HepG2 (cell line): ENCODE results near the gene CNRIP1. TPM values are rescaled to one million over a fixed set of nuclear protein-coding genes. Genes with fewer than 3 reads are reported as not detected.

ENCODE experiments used
- ARHGAP35 ChIP-seq: sonication (generic); formaldehyde crosslinking; IDR thresholded peaks from 2 replicates; pipeline ENCODE4 v1.9.0; 2022; ENCODE audit warnings: mild to moderate bottlenecking, inconsistent platforms, moderate library complexity, missing genetic modification reagents, borderline replicate concordance
- GZF1 ChIP-seq: sonication (generic); formaldehyde crosslinking; IDR thresholded peaks from 2 replicates; pipeline ENCODE4 v1.5.1; 2020; ENCODE audit warnings: mild to moderate bottlenecking, missing genetic modification reagents
- HIVEP1 ChIP-seq: sonication (generic); formaldehyde crosslinking; IDR thresholded peaks from 2 replicates; pipeline ENCODE4 v1.4.0; 2020; ENCODE audit warnings: mild to moderate bottlenecking, missing genetic modification reagents
- PAWR ChIP-seq: sonication (generic); formaldehyde crosslinking; IDR thresholded peaks from 2 replicates; pipeline ENCODE4 v1.4.0; 2020; ENCODE audit warnings: missing genetic modification reagents, mild to moderate bottlenecking, borderline replicate concordance
- PPARG ChIP-seq: conservative IDR thresholded peaks from 2 replicates; pipeline ENCODE4 v1.6.1; 2016; ENCODE audit warnings: missing biosample characterization, missing genetic modification reagents
- PTBP1 ChIP-seq: fragments of 200-400 bp; formaldehyde crosslinking; IDR thresholded peaks from 2 replicates; pipeline ENCODE4 v1.6.1; 2018; ENCODE audit warnings: low read length, low read depth; ENCODE audit not compliant: poor library complexity, severe bottlenecking
- SIX4 ChIP-seq: sonication (generic); formaldehyde crosslinking; IDR thresholded peaks from 2 replicates; pipeline ENCODE4 v1.4.0; 2020; ENCODE audit warnings: missing genetic modification reagents
- ZFP91 ChIP-seq: sonication (generic); formaldehyde crosslinking; IDR thresholded peaks from 2 replicates; pipeline ENCODE4 v1.9.0; 2022; ENCODE audit warnings: missing genetic modification reagents, mild to moderate bottlenecking, borderline replicate concordance
- ZFY ChIP-seq: sonication (generic); formaldehyde crosslinking; IDR thresholded peaks from 2 replicates; pipeline ENCODE4 v1.4.0; 2020; ENCODE audit warnings: missing genetic modification reagents
- ZNF207 ChIP-seq: fragments of 450-650 bp; IDR thresholded peaks from 2 replicates; pipeline ENCODE4 v1.6.1; 2016; ENCODE audit warnings: antibody characterized with exemption, borderline replicate concordance
- ZNF343 ChIP-seq: sonication (generic); formaldehyde crosslinking; IDR thresholded peaks from 2 replicates; pipeline ENCODE4 v1.4.0; 2020; ENCODE audit warnings: mild to moderate bottlenecking, missing genetic modification reagents
- ZNF550 ChIP-seq: sonication (generic); formaldehyde crosslinking; IDR thresholded peaks from 2 replicates; pipeline ENCODE4 v1.4.0; 2020; ENCODE audit warnings: mild to moderate bottlenecking, missing genetic modification reagents, borderline replicate concordance
- polyA plus RNA-seq, 8 experiments: library from polyadenylated mRNA; depleted of rRNA in 3 of 8; stranded (reverse) in 7 of 8; unstranded in 1 of 8; fragments of >200 nt; fragmentation: Illumina TruSeq in 4 of 8; extraction: Trizol in 4 of 8; gene quantifications; 2 replicates each; pipeline versions ENCODE4 v1.2.1 to v1.2.3, GENCODE V29; 2011 to 2016; ENCODE audit warnings: low read depth in 4 of 8, missing spikeins in 1 of 8, mixed read lengths in 1 of 8; ENCODE audit not compliant: insufficient read depth in 1 of 8
- total RNA-seq, 5 experiments: library from RNA; depleted of rRNA; stranded (reverse); fragments of >200 nt; fragmentation: Illumina TruSeq; extraction: Trizol; gene quantifications; 2 replicates each; pipeline ENCODE4 v1.2.3, GENCODE V29; 2016; ENCODE audit warnings: low read depth in 1 of 5
- TF ChIP-seq, protein P1 (sequence below): sonication (generic); formaldehyde crosslinking; IDR thresholded peaks from 2 replicates; pipeline ENCODE4 v1.9.0; 2021; ENCODE audit warnings: mild to moderate bottlenecking, missing genetic modification reagents
- TF ChIP-seq, protein P2 (sequence below): sonication (generic); formaldehyde crosslinking; IDR thresholded peaks from 2 replicates; pipeline ENCODE4 v1.5.1; 2020; ENCODE audit warnings: mild to moderate bottlenecking, missing genetic modification reagents, borderline replicate concordance
- TF ChIP-seq, protein P3 (sequence below): sonication (generic); formaldehyde crosslinking; IDR thresholded peaks from 2 replicates; pipeline ENCODE4 v1.4.0; 2020; ENCODE audit warnings: missing genetic modification reagents
- TF ChIP-seq, protein P4 (sequence below): conservative IDR thresholded peaks from 2 replicates; pipeline ENCODE4 v1.6.1; 2018; ENCODE audit warnings: missing genetic modification reagents

CNRIP1 gene
- total and polyA plus RNA-seq, 2 of the 13 experiments (the other 11 are each of a cell fraction or from before 2014, with no cell fraction given): not detected

GRCh38 chr2:68252400-68253218, 67.1 kb downstream of the CNRIP1 start, which contains the start of gene PPP3R1 (continued):
- TF ChIP-seq HIVEP1 (CRISPR knock-in tag) (peak; percentile 91), ZFY (CRISPR knock-in tag) (peak; percentile 83), ZNF343 (CRISPR knock-in tag) (no peak), SIX4 (CRISPR knock-in tag) (no peak), ZNF207 (no peak), ZFP91 (peak; percentile 85), GZF1 (CRISPR knock-in tag) (peak; percentile 51; the same call in 1 of the 2 replicates), PAWR (CRISPR knock-in tag) (no peak), PPARG (CRISPR knock-in tag) (no peak), PTBP1 (no peak), ARHGAP35 (CRISPR knock-in tag) (no peak; the same call in 1 of the 2 replicates), ZNF550 (CRISPR knock-in tag) (peak; percentile 65; the same call in 1 of the 2 replicates)
- TF ChIP-seq, protein P1, sequence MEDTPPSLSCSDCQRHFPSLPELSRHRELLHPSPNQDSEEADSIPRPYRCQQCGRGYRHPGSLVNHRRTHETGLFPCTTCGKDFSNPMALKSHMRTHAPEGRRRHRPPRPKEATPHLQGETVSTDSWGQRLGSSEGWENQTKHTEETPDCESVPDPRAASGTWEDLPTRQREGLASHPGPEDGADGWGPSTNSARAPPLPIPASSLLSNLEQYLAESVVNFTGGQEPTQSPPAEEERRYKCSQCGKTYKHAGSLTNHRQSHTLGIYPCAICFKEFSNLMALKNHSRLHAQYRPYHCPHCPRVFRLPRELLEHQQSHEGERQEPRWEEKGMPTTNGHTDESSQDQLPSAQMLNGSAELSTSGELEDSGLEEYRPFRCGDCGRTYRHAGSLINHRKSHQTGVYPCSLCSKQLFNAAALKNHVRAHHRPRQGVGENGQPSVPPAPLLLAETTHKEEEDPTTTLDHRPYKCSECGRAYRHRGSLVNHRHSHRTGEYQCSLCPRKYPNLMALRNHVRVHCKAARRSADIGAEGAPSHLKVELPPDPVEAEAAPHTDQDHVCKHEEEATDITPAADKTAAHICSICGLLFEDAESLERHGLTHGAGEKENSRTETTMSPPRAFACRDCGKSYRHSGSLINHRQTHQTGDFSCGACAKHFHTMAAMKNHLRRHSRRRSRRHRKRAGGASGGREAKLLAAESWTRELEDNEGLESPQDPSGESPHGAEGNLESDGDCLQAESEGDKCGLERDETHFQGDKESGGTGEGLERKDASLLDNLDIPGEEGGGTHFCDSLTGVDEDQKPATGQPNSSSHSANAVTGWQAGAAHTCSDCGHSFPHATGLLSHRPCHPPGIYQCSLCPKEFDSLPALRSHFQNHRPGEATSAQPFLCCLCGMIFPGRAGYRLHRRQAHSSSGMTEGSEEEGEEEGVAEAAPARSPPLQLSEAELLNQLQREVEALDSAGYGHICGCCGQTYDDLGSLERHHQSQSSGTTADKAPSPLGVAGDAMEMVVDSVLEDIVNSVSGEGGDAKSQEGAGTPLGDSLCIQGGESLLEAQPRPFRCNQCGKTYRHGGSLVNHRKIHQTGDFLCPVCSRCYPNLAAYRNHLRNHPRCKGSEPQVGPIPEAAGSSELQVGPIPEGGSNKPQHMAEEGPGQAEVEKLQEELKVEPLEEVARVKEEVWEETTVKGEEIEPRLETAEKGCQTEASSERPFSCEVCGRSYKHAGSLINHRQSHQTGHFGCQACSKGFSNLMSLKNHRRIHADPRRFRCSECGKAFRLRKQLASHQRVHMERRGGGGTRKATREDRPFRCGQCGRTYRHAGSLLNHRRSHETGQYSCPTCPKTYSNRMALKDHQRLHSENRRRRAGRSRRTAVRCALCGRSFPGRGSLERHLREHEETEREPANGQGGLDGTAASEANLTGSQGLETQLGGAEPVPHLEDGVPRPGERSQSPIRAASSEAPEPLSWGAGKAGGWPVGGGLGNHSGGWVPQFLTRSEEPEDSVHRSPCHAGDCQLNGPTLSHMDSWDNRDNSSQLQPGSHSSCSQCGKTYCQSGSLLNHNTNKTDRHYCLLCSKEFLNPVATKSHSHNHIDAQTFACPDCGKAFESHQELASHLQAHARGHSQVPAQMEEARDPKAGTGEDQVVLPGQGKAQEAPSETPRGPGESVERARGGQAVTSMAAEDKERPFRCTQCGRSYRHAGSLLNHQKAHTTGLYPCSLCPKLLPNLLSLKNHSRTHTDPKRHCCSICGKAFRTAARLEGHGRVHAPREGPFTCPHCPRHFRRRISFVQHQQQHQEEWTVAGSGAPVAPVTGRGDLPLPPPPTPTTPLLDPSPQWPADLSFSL (CRISPR knock-in tag): peak; percentile 8; the same call in 1 of the 2 replicates
- TF ChIP-seq, protein P2, sequence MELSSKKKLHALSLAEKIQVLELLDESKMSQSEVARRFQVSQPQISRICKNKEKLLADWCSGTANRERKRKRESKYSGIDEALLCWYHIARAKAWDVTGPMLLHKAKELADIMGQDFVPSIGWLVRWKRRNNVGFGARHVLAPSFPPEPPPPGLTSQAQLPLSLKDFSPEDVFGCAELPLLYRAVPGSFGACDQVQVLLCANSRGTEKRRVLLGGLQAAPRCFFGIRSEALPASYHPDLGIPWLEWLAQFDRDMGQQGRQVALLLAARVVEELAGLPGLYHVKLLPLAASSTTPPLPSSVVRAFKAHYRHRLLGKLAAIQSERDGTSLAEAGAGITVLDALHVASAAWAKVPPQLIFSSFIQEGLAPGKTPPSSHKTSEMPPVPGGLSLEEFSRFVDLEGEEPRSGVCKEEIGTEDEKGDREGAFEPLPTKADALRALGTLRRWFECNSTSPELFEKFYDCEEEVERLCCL (CRISPR knock-in tag): 0 out of 2 replicates have a peak, but pooled peaks have one; percentile 85
- TF ChIP-seq, protein P3, sequence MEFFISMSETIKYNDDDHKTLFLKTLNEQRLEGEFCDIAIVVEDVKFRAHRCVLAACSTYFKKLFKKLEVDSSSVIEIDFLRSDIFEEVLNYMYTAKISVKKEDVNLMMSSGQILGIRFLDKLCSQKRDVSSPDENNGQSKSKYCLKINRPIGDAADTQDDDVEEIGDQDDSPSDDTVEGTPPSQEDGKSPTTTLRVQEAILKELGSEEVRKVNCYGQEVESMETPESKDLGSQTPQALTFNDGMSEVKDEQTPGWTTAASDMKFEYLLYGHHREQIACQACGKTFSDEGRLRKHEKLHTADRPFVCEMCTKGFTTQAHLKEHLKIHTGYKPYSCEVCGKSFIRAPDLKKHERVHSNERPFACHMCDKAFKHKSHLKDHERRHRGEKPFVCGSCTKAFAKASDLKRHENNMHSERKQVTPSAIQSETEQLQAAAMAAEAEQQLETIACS (CRISPR knock-in tag): peak; percentile 96
- TF ChIP-seq, protein P4, sequence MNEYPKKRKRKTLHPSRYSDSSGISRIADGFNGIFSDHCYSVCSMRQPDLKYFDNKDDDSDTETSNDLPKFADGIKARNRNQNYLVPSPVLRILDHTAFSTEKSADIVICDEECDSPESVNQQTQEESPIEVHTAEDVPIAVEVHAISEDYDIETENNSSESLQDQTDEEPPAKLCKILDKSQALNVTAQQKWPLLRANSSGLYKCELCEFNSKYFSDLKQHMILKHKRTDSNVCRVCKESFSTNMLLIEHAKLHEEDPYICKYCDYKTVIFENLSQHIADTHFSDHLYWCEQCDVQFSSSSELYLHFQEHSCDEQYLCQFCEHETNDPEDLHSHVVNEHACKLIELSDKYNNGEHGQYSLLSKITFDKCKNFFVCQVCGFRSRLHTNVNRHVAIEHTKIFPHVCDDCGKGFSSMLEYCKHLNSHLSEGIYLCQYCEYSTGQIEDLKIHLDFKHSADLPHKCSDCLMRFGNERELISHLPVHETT (CRISPR knock-in tag): peak; percentile 91
